ENCODE measurements around the gene ZC3H10. TPM values are rescaled to one million over a fixed set of nuclear protein-coding genes. Genes with fewer than 3 reads are reported as not detected.

Gene ZC3H10
- total RNA-seq, 1 donor = 7.3 TPM

DNA sequence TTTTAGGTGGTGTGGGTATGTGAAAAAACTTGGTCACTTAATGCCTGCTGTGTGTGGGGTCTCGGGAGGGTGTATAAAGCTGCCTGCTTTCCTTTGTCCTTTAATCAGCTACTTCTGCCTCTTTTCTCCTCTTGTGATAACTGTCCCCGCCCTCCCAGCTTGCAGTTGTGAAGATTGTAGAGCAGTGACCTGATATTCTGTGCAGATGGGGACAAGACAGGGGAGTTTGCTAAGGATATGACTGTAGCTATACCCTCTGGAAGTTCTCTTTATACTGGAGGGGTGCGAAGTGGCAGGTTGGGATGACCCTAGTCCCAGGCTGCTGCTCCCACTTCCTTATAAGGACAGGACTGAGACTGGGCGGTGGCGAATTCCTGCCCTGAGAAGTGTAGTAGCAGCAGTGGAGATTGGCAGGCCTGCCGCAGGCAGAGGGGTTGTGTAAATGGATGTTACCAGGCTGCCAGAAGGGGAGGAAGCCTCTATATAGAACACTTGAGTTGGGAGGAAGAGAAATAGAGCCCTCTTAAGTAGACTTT, 40.9 kb downstream of the ZC3H10 start:
- TF ChIP-seq, protein P1, sequence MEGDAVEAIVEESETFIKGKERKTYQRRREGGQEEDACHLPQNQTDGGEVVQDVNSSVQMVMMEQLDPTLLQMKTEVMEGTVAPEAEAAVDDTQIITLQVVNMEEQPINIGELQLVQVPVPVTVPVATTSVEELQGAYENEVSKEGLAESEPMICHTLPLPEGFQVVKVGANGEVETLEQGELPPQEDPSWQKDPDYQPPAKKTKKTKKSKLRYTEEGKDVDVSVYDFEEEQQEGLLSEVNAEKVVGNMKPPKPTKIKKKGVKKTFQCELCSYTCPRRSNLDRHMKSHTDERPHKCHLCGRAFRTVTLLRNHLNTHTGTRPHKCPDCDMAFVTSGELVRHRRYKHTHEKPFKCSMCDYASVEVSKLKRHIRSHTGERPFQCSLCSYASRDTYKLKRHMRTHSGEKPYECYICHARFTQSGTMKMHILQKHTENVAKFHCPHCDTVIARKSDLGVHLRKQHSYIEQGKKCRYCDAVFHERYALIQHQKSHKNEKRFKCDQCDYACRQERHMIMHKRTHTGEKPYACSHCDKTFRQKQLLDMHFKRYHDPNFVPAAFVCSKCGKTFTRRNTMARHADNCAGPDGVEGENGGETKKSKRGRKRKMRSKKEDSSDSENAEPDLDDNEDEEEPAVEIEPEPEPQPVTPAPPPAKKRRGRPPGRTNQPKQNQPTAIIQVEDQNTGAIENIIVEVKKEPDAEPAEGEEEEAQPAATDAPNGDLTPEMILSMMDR (IDR thresholded peaks at IDR 0.05; ENCODE audit: insufficient read depth, low read length) = no peak
- peak overlapping the region; percentile 98 for H3K4me3 ChIP-seq (ENCODE audit: low read depth, low read length)
- DNase-seq (ENCODE audit: low read depth) = peak; percentile 79

DNA sequence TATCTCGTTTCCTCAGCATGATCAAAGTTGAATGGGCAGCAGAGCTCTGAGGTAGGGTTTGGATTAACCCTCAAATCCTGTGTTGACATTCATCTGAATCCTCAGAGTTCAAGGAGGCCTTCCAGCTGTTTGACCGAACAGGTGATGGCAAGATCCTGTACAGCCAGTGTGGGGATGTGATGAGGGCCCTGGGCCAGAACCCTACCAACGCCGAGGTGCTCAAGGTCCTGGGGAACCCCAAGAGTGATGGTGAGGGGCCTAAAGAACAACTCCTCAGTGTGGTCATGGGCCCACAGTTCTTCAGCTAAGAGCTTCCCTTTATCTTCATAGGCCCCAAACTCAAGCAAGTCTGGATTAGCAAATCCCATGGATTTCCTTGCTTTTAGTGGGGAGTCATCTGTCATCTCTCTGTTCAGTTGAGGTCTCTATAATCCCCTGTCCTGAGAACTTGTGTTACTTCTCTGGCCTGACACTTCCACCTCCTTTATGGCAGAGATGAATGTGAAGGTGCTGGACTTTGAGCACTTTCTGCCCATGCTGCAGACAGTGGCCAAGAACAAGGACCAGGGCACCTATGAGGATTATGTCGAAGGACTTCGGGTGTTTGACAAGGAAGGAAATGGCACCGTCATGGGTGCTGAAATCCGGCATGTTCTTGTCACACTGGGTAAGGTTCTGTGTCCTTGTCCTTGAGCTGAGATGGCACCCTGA, 41.6 kb downstream of the ZC3H10 start:
- DNase-seq (ENCODE audit: low read depth) = no peak
- H3K4me3 ChIP-seq (ENCODE audit: low read depth, low read length) = peak overlapping the region; percentile 98
- TF ChIP-seq, protein P1 (IDR thresholded peaks at IDR 0.05; ENCODE audit: insufficient read depth, low read length) = no peak

DNA sequence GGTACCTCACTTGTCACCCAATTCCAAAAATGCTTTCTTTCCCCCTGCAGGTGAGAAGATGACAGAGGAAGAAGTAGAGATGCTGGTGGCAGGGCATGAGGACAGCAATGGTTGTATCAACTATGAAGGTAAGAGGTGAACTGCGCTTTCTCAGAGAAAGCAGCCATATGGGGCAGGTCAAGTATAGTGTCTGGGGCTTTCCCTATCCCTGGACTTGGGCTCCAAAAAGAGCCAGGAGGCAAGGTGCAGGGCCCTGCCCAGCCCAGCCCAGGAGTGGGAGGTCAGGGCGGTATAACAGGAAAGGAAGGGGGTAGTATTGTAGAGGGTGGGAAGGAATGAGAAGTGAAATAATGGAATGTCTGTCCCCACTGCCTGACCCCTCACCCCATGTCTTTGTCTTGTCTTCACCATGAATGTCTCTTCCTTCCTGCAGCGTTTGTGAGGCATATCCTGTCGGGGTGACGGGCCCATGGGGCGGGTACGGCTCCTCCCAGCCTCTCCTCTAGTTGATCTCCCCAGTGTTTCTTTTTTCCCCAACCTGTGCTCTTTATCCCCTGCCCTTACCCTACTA, 42.2 kb downstream of the ZC3H10 start:
- peak overlapping the region; percentile 98 for H3K4me3 ChIP-seq (ENCODE audit: low read depth, low read length)
- DNase-seq (ENCODE audit: low read depth) = no peak
- TF ChIP-seq, protein P1 (IDR thresholded peaks at IDR 0.05; ENCODE audit: insufficient read depth, low read length) = no peak

DNA sequence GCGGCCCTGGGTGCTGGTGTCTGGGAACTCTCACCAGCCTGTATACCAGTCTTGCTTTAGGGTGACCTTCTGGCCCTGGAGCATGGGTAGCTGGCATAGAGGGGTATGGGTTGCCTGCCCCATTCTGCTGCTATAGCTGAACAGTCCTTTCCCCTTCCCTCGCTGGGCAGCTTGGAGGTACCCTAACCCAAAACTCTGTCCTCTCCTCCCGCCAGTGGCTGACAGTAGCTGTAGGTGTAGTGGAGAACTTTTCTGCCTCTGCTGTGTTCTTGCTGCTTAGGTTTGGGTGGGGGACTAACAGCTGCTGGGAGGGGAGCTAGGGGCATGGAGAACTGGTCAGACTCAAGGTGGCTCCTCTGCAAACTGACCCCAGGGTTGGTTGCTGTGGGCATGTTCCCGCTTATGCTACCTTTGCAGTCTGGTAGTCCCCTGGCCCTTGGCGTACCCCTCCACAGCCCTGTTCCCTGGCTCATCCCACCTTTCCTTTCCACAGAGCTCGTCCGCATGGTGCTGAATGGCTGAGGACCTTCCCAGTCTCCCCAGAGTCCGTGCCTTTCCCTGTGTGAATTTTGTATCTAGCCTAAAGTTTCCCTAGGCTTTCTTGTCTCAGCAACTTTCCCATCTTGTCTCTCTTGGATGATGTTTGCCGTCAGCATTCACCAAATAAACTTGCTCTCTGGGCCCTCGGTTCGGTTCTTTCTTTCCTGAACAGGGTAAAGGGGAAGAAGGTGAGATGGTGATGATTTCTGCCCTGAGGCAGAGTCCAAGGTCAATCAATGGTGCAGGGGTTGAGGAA, 43.0 kb downstream of the ZC3H10 start:
- H3K4me3 ChIP-seq (ENCODE audit: low read depth, low read length) = peak overlapping the region; percentile 98
- TF ChIP-seq, protein P1 (IDR thresholded peaks at IDR 0.05; ENCODE audit: insufficient read depth, low read length) = no peak
- no peak for DNase-seq (ENCODE audit: low read depth)

DNA sequence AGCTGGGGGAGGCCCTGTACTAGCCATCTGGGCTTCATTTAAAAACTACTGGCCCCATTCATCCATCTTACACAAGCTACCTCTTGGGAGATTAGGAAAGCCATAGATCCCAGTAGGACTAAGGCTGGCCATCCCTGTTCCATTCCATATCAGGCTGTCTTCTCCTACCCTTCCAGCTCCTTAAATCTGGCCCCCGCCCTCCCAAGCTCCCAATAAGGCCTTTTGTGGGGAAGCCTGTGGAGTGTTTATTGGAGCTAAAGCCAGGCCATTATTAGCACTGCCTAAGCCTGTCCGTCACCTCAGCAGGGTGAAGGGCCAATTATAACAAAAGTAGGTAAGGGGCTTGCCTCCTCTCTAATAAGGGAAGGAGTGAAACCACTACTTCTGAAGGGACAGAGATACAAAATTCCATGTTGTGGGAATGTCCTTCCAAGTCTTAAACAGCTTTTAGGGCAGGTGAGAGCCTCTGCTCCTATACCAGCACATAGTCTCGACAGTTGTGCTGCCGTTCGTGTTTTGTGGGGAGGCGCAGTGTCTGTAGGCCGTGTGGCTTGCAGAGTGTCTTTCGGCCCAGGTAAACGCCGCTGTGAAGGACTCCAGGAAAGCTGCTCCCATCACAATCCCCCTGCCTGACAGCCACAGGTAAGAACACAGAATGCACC, 43.8 kb downstream of the ZC3H10 start:
- no peak overlapping the region for H3K4me3 ChIP-seq (ENCODE audit: low read depth, low read length)
- DNase-seq (ENCODE audit: low read depth) = no peak
- TF ChIP-seq, protein P1 (IDR thresholded peaks at IDR 0.05; ENCODE audit: insufficient read depth, low read length) = no peak

All from fibroblast of the aortic adventitia (primary cell).